Smooth muscle cell of the brain vasculature (primary cell): ENCODE data around the gene COL4A1.

Source experiments
- DNase-seq: peaks from one replicate; pipeline ENCODE4 v3.0.0-alpha.2; 2012; ENCODE audit warnings: low read depth, low spot score

The COL4A1 gene

DNA sequence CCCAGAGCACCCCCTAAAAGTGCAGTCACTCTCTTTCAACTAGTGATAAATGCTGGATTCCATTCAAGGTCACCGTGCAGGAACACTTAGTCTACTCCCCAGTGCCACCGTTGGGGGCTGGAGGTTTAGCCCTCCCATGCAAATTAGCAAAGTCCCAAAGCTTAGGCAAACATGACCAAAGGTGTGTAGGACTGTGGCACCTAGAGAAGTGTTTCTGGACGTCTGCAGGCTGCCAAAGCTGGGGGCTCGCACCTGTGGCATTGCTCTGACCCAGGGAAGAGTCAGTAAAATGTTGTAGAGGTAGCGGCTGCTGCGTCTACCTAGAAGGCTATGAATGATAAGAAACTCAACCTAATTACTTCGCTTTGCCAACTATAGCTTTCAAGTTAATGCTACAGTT lies 13.9 kb downstream of the COL4A1 start:
- DNase-seq: no peak

DNA sequence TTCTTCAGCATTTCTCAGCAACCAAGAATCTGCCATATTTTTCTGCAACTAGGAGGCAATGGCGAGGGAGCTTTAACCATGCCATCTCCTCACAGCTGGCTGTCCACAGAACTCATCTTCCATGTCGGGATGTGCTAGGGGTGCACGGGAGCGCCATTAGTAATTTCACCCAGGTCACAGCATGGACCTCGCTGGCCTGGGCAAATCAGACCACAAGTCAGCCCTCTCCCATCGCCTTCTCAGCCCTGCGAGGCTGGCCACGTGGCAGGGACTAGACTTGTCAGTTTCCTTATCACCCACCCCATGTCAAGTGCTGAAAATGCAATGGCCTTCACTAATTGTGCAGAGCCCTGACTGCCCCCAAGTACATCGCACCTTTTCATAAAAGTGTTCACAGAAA lies 15.7 kb downstream of the COL4A1 start:
- no peak for DNase-seq

DNA sequence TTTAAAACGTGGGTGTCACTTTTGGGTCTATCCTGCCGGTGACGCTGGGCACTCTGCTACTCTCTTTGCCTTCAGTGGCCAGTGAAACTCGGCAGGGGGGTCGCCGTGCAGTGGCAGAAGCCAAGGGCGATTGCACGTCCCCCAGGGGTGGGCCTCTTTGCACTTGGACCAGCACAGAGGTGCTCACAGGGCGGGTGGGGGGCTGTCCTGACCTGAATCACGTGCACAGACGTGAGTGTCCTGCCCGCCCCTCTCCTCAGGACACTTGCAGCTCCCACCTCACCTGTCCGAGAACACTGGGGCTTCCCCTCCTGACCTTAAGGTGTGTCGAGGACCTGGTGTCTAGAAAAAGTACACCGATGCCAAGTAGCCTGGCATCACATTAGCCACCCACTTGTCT lies 16.1 kb downstream of the COL4A1 start:
- no peak for DNase-seq

DNA sequence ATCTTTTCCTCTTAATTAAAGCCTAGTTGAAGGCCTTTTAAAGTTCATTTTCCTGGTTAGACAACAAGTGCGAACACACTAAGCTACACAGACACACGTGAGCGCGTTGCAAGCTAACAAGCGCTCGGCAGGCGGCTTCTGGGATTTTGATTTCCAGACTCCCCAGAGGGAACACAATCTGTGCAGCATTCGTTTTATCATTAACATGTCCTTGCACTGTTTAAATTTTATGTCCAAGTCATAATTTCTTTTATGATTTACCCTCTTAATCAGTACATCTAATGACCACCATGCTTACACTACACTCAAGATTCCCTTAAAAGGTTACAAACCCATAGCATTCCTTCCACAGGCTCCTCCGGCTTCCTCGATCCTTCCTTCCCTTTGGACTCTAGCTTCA lies 16.8 kb downstream of the COL4A1 start:
- DNase-seq: no peak

DNA sequence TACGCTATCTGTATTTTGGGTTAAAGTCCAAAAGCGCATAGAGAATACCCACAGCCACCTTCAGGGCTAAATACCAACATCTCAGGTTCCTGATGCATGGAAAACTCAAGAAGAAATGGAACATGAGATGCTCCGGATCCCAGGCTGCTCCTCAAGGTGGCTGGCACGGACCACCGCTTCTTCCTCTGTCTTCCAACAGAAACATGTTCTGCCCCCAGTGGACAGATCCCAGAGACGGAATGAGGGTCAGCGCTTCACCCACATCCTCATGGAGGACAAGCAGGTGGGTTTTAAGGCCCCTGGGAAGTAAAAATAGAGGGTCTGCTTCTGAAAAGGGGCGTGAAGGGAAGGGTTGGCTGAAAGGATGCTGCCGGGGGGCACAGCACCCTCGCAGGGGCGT lies 17.3 kb downstream of the COL4A1 start:
- DNase-seq: no peak

DNA sequence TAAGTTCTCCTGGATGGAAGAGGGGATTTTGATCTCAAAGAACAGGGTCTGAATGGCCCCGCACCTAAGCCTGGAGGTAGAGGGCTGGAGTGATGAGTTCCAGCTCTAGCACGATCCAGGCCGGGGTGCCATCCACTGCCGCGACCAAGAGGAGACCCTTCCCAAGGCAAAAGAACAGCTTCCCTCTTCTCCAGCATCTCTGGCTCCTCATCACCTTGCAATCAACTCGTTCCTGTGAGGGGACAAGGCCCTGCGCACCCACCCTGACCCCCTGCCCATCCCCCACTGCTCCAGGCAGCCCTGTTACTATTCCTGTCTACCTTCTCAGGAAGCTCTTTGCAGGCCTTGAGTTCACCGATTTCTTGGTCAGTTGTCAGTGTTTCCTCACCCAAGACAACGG lies 17.8 kb downstream of the COL4A1 start:
- no peak for DNase-seq

DNA sequence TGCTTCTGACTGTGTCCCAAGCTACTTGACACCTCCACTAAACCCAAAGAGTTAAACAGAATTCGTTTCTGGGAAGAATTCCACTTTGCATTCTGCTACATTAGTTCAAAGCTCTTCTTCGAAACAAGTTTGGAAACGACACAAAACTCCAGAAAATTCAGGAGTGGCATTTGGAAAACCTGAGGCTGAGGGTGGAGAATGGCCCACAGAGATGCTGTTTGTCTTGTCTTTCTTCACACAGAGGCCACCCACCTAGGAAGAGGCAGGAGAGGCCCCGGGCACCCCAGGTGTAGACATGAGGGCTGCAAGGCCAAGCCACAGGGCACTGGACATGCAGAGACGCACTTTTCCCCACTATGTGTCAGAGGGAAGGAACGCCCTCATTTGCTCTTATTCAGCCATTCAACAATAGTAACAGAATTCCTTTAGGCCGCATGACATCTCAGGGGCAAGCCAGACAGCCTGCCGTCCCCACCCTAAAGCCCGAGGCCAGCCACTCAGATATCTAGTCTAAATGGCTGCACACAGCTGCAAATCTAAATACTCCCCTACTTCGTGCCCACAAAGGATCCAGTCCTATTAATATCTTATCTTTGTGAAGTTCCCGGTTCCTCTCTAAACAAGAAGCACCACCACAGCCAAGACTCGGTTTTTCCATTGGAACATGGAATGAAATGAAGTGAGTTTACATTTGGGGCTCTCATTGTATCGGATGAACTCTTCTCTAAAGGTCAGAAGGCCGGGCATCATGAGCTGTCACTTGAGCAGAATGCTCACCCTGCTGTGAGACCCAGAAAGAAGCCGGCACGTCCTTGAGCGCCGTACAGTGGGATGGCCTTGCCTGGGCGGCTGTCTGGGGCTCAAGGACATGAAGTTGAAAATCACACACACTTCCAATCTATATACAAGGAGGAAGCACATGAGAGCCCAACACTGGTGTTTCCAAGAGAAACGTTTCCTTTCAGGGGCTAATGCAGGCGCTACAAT lies 19.8 kb downstream of the COL4A1 start:
- DNase-seq: no peak

DNA sequence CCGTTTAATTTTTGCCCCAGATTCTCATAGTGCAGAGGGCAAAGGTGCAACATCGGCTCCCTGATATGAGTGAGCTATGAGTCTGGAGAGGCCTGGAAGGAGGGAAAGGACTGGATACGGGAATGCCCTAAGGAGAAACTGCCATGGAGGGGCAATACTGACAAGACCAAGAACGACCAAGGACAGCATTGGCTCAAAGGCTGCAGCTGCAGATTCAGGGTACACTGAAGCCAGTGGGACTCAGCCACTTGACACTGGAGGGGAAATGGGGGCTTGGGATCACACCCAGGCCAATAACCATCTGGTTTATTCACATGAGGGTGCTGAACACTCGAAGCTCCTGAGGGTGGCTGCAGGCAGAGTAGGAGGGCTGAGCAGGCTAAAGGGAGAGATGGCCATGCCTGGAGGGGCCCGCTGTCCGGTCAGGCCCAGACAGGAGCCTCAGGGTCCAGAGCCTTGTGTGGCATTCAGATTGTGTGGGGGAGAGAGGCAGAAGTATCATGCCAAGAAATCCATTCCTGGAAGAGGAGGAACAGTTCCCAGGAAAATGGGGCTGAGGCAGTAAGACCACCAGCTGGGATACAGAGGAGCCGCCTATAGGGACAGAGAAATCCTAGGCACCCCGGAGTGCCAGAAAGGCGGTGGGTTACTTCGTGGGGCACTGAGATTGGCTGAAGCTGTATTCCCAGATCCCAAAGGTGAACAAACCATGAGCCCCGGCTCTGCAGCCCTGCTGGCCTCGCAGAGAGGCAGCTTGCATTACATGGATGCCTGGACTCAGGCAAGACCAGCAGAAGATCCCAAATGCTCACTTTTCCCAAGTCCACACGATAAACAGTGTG lies 20.7 kb downstream of the COL4A1 start:
- no peak for DNase-seq

DNA sequence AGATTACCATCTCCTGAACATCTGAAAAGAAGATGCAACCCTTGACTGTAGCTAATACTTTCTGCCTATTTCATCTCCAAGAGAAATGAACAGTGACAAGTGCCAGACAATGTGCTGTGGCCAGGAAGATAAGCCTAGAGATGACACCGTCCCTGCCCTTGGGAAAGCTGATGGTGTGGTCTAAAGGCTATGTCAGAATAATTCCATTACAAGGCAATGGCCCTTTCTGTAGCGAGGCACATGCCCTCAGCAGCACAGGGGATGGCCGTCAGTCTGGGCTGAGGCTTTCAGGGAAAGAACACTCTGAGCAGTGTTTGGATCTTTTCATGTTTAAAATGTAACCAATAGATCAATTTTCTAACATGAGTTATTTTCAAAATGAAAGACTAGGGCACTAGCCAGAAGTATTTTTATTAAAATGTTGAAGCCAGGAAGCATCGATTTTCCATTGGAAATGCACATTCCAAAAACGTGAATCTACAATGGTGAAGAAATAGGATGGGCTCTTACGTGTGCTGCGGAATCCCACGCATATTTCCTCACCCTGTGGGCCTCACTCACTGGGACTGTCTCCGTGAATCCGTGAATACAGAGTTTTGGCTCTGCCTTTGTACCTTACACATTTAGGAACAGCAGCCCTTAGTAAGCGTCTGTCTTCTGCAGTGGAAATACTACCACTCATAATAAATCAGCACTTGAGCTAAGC lies 22.0 kb downstream of the COL4A1 start:
- no peak for DNase-seq

DNA sequence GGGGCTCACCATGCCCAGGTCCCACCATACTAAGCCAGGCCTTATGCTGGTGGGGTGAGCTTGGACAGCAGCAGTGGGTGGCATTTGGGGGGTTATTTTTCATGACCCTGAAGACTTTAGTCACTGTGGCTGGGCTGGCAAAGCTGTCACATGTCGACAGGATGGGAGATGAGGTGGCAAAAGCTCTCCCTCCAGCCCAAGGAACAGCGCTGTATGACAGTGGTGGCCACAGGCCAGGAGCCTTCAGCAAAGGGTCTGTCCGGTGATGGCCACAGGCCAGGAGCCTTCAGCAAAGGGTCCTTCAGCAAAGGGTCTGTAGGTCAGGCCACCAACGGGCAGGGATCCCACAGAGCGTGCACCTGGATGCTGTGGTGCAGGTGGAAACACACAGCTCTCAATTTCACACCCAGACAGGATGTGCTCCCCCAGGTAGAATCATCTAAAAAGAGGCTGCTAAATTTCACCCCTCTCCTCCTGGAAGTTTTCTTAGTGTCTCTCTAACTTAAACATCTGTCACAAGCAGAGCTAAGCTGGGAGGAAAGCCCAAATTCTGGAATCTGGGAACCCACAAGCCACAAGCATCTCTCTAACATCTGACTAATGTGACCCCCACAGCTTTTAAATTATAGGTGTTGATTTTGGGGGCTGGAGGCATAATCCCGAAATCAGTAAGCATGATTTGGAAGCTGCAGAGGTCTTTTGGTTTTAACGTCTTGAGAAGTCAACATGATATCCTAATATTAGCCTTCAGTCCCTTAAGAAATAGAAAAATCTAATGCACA lies 23.0 kb downstream of the COL4A1 start:
- DNase-seq: no peak

DNA sequence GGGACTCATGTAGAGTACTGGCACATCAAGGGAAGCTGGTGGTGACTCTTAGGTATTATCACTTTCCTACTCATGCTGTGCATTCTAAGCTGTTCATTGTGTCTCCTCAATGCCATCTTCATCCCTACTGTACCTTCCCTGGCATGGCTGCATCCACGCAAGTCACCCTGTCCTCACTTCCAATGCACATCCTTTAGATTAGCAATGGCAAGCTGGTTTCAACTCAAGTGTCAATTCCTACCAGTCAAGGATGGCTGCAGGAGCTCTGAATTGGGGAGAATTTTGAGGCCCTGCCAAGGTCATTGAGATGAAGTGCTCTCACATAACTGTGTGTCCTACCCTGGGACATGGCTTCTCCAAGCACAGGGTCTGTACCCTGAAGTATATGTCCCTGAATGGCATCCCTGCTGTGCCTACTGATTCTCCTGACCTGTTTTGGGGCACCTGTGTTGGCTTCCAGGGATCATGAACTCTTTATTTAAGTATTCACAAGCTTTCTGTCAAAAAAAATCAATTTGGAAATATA lies 24.6 kb downstream of the COL4A1 start:
- no peak for DNase-seq

DNA sequence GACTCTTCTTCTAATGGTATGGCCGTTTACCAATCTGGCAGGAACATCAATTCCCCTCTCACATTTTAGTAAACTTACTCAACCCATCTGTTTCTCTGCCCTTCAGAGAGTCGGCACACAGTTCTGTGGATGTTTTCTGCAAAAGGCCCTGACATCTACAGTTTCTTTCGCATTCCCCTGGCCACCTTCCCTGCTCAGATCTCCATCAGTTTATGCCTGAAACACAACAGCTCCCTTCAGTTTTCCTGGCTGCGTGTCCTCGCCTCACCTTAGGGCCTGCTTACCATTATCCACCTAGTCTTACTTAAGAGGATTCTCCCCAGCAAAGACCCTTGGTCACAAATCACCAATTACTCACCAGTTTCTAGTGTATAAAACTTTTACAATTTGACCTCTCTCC lies 25.2 kb downstream of the COL4A1 start:
- no peak for DNase-seq

DNA sequence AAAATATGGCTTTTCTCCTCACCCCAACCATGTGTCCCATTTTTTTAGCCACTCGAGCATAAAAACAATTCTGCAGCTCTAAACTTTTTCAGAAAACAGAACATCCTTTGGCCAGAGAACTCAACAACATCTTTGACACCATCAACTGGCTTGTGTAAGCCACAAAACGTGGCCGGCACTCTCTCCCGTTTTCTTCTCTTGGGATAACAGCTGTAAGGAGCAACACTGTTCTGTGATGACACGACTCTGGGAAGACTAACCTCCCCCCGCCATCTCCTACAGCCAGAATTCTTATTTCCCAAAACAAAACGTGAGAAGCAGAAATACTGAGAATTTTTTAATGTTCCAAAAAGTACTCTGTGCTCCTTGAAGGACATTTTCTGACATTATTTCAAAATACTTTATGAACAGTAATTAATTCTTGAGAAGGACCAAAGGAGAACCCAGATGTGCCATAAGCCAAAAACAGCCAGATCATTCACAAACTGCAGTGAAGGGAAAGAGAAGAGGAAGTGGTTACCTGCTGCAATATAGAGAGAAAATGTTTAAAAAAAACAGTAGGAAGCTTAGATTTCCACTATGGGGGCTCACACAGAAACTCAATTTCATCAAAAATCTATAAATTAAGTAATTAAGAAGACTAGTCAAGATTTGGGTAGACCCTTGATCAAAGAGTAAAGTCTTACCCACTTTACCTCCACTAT lies 25.8 kb downstream of the COL4A1 start:
- no peak for DNase-seq

DNA sequence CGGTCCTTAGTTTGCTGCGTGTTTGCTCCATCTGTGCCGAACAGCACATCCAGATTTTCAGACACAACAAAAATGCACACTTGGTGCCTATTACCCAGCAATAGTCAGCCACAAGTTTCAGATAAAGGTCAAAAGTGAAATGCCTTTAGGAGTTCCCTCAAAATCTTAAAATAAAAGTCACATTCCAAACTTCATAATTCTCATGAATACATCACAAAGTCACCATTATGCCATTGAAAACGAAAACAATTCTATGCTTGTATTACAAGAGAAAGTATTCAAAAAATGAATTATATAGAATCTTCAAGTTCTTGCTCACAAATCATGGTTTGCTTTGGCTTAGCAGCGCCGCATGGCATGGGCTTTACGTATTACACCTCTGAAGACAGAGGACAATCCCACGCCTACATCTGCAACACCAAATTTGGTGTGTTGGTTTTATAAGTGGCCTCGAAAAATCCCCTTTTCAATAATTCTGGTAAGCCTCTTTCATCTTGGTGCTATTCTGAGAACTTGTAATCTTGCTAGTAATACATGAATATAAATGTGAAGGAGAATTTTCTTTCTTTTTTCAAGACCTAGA lies 26.6 kb downstream of the COL4A1 start:
- no peak for DNase-seq

DNA sequence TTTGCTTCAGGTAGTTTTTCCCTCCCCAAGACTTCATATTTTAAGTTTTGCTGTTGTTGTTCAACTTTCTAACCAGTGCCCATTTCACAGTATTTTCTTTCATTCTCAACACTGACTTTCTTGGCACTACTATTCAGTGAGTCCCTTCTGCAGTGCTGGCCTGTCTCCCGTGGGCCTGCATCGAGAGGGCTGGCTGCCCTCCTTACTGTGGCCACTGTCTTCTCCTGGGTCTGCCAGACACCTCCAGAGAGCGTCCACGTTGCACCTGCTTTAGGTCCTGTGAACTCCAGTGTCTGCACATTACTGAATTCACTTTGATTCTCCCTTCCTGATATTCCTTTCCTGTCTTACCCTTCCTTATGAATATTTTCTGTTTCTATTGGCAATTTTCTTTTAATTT lies 27.3 kb downstream of the COL4A1 start:
- no peak for DNase-seq

DNA sequence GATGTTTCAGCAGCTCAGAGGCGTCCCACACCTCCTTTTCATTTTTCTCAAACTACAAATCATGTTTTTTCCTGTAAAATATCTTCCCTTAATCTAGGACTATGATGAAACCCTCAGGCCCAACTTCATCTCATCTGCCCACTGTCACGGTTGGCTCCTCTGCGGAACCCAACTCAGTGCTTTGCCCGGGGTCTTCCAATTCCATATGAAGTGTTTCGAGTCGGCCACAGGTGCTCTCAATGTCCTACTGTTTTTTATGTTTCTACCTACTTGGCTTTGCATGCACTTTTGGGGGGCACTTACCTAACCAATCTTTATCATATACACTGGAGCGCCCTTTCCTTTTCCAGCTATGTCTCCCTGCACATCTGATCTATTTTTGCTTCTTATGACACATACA lies 28.1 kb downstream of the COL4A1 start:
- DNase-seq: no peak

DNA sequence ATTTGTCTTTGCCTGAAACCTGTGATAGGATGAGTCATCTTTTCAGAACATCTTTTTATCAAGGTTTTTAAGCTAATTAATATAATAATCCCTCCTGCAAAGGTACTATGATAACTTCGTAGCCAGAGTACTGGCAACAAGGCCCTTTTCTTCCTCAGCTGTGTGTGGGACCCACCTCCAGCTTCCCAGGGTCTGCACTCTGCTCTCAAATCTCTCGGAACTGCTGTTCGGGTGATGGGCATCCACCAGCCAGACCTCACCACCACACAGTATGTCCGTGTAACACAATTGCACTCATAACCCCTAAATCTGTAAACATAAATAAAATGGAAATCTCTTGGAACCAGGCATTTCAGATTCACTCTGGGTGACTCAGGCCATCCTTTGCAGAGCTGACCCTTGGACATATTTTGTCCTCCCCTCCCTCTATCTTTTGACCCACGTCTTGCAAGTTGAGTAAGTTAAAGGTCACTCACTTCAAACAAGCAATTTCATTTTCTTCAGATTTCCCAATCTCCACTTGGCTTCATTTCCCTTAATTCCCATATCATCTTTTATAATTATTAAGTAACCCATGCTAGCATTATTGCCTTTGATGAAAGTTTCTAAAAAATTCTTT lies 29.5 kb downstream of the COL4A1 start:
- DNase-seq: no peak

DNA sequence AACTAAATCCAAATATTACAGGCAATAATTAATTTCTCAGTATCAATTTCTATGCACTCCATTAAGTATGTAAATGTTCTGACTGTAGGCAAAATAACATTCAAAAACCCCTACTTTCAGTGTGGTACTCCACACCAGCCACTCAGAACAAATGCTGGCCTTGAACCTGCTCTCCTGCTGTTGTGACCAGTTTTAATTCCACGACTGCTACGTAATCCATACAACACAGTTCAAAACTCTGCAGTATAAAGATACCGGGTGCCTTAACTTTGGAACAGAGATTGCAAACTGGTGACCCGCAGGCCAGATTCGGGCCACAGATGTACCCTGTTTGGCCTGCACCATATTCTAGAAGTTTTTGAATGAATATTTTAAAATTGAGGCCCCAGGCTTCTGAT lies 30.4 kb downstream of the COL4A1 start:
- no peak for DNase-seq

DNA sequence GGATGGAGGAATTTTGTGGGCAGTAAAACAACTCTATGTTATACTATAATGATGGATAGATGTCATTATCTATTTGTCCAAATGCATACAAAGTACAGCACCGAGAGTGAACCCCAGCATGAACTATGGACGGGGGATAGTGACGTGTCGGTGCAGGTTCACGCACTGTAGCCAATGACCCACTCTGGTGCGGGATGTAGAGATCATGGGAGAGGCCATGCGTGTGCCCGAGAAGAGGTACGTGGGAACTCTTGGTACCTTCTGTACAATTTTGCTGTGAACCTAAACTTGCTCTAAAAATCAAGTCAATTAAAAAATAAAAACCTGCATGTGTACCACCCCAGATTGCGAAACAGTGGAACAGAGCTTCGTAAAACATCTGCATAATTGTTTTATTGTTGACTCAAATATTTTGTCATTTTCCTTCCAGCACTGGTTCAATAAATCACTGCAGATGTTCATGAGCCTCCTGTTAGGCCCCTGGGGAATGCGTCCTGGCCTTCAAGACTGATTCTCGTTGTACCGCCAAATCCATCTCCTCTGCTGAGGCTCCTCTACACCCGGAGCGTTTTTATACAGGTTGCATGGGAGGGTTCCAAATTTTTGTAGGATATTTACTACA lies 30.9 kb downstream of the COL4A1 start:
- DNase-seq: no peak
